HL-60/S4 (cell line): ENCODE results near the gene TSKU.

Experiments
- in situ Hi-C: fragments of 300-500 bp; cut with MboI; formaldehyde crosslinking; loops from 2 replicates; pipeline ENCODE4 v1.14.3; 2022; ENCODE audit warnings: low sequenced_read_pairs

The TSKU gene

DNA sequence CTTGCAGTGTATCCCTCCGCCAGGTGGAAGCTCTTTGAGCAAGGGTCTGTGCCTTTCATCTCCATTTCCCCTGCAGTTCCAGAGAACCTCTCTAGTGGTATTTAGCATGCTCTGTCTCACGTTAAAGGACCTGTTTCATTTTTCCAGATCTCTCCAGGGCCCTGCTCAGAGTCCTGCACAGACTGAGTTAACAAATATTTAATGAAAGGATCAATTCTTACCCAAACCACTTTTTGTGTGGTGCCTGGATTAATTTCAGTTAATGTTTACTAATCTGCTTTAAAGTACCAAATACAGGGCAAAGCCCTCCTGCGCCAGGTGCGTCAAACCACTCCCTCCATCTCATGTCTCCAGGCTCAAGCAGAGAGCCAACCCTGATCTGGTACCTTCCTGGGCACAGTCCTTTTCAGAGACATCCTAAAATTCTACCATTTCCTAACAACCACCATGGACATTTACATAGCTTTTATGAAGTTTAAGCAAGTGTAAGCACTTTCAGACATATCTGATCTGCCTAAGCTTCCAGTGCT, 58.8 kb downstream of the TSKU start:
- in situ Hi-C loops: no loop called here

DNA sequence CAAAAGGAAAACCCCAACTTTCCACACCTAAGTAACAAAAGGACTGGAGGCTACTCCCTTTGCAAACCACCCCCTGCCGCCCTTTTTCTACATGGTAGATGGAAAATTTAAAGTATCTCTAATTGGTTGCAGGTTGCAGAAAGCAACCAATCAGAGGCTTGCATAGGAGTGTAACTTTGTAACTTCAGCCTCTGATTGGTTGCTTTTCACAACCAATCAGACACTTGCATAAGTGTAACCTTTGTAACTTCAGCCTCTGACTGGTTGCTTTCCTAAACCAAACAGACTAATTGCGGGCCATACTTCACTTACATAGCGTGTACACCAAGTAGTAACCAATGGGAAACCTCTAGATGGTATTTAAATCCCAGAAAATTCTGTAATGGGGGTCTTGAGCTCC, 60.8 kb downstream of the TSKU start:
- in situ Hi-C loops: no loop called here

DNA sequence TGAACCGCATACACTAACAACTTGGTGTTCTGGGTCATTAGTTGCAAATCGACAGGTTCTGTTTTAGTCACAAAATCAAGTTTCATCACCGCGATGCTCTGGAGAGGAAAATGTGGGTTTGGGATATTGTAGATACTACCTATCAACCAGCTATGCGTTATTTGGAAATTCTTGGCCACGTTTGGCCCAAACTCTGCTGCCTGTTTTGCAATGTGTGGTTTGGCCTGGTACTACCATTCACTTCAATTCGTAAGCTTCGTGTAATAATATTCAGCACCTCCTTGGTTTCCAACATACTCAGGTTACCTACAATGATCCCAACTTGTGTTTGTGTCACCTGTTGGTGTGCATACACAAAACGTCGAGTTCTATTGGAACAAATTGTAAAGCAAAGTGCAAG, 61.4 kb downstream of the TSKU start:
- in situ Hi-C loops: no loop called here

DNA sequence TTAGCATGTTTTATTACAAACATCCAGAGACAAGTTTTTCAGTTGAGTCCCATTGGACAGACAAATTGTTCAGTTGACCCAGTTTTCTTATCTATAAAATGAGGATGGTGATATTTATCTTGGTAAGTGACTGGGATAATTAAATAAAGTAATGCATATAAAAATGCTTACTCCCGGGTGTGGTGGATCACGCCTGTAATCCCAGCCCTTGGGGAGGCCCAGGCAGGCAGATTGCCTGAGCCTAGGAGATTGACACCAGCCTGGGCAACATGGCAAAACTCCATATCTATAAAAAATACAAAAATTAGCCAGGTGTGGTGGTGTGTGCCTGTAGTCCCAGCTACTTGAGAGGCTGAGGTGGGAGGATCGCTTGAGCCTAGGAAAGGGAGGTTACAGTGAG, 61.9 kb downstream of the TSKU start:
- in situ Hi-C loops: no loop called here

DNA sequence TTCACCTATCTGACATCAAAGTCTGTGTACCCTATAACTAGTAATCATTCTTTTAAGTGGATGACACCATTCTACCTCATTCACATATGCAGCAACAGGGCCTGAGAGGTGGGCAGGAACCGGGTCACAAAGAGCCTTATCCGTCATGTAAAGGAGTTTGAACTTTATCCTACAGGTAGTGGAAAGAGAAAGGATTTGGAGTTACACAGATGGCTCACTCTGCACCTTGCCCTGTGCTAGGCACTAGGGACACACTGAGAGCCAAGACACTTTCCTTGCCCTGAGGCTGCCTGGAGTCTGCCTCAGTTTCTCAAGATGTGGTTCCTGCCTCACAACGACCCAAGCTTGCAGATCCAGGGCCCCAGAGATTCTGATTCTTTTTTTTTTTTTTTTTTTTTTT, 63.3 kb downstream of the TSKU start:
- in situ Hi-C loops: no loop called here
